ENCODE results near the gene NKRF.

Gene NKRF

DNA sequence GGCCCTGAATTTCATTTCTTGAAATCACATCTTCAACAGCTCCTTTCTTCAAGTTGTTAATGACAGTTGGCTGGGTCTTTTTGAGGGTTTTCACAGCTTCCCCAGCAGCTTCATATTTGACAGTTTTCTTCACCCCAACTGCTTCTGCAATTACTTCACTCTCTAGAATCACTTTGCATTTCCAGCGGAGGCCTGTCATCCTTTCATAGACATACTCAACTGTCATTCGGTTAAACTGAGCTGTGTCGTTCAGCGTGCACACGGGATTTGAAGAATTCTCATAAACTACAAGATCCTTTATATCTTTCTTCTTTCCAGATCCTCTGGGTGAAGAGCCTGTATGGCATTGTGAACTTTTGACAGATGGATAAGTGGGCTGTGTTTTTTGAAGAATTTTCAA, 16.4 kb downstream of the NKRF start:
- TF ChIP-seq, protein P1, sequence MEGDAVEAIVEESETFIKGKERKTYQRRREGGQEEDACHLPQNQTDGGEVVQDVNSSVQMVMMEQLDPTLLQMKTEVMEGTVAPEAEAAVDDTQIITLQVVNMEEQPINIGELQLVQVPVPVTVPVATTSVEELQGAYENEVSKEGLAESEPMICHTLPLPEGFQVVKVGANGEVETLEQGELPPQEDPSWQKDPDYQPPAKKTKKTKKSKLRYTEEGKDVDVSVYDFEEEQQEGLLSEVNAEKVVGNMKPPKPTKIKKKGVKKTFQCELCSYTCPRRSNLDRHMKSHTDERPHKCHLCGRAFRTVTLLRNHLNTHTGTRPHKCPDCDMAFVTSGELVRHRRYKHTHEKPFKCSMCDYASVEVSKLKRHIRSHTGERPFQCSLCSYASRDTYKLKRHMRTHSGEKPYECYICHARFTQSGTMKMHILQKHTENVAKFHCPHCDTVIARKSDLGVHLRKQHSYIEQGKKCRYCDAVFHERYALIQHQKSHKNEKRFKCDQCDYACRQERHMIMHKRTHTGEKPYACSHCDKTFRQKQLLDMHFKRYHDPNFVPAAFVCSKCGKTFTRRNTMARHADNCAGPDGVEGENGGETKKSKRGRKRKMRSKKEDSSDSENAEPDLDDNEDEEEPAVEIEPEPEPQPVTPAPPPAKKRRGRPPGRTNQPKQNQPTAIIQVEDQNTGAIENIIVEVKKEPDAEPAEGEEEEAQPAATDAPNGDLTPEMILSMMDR (conservative IDR thresholded peaks at IDR 0.05; ENCODE audit: low read depth, low read length): no peak
- no peak for DNase-seq (ENCODE audit: low read depth)
- H3K4me3 ChIP-seq (ENCODE audit: low read depth, low read length): no peak overlapping the region

DNA sequence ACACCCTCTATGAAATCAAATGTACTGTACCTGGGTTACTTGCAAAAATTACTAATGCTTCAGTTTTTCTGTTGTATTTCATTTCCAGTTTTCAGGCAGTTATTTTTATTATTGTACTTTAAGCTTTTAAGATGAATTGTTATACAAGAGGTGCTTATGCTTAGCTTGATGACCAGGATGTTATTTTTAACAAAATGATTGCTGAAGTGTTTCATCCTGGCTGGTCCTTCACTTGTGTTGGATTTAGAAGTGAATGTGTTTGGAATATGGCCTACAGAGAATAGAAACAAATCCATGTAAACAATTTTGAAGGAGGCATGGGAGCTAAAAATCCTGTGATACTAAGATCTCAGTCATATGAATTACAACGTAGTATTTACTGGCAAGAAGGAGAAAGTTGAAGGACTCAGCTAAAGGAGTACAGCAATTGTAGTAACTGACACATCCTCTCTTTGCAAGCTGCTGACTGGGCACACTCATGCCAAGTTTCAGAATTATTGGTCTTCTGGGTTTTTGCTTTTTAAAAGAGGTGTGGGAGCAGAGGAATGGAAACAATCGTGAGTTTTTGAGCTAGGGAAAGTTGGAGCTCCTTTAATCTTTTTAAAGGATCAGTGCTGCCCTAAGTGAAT, 22.7 kb downstream of the NKRF start:
- TF ChIP-seq, protein P1 (conservative IDR thresholded peaks at IDR 0.05; ENCODE audit: low read depth, low read length): no peak
- no peak for DNase-seq (ENCODE audit: low read depth)
- no peak overlapping the region for H3K4me3 ChIP-seq (ENCODE audit: low read depth, low read length)

DNA sequence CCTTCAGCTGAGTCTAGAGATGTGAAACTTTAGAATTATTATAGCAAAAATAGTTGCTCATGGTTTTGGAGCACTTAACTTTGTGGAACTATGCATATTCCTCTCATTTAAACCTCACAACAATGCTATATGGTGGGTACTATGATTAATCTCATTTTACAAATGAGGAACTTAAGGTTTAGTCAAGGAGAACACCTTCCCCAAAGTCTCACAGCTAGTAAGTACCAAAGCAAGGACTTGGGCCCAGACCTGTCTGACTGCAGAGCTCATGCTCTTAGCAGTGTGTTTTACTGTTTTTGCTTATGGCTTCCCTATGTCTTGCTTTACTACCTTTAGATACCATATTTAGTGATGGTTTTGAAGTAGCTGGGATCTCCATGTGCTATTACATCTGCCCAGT, 26.8 kb downstream of the NKRF start:
- no peak overlapping the region for H3K4me3 ChIP-seq (ENCODE audit: low read depth, low read length)
- DNase-seq (ENCODE audit: low read depth): no peak

DNA sequence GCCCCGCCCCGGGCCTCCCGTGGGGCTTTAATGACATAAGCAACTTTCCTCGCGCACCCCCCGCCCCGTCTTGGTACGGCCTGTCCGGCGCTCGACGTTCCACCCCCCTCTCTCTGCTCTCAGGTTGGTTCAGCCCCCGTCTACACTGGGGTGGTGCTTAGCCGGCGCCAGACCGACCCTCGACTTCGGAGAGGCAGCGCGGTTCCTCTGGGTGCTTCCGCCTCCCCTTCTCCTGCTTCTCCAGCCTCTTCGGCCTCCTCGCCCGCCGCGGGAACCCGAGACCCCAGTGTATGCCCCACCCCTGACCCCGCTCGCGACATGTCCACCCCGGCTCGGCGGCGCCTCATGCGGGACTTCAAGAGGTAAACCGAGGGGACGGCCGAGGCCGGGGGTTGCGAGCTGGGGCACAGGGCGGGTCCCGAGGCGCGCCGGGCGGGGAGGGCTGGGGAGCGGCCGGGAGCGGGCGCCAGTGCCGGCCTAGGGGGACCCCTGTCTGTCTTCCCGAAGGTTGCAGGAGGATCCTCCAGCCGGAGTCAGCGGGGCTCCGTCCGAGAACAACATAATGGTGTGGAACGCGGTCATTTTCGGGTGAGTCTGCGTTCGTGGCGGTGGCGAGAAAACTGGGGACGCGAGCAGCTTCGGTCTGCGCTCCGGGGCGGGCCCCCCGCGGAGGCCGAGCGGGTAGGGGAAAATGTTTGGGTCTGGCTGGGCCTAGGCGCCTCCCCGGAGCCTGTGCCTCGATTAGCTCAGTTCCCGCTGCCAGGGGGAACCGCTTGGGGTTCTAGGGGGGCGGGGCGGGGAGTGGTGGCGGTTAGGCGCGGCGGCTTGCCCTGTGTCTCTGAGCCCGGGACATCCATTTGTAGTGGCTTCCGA, 31.6 kb downstream of the NKRF start, which contains the start of gene UBE2A:
UBE2A (plus strand) TSS at position 170 of the 873 bp plus-strand sequence; CDS start at position 319, 149 bp downstream.
- peak within 1 kb of the TSS; percentile 74 for H3K4me3 ChIP-seq (ENCODE audit: low read depth, low read length)
- peak; percentile 95 for DNase-seq (ENCODE audit: low read depth)
- TF ChIP-seq, protein P1 (conservative IDR thresholded peaks at IDR 0.05; ENCODE audit: low read depth, low read length): peak; percentile 46

More for the DNA sequence above, 26.8 kb downstream of the NKRF start:
- TF ChIP-seq, protein P1 (conservative IDR thresholded peaks at IDR 0.05; ENCODE audit: low read depth, low read length): no peak

DNA sequence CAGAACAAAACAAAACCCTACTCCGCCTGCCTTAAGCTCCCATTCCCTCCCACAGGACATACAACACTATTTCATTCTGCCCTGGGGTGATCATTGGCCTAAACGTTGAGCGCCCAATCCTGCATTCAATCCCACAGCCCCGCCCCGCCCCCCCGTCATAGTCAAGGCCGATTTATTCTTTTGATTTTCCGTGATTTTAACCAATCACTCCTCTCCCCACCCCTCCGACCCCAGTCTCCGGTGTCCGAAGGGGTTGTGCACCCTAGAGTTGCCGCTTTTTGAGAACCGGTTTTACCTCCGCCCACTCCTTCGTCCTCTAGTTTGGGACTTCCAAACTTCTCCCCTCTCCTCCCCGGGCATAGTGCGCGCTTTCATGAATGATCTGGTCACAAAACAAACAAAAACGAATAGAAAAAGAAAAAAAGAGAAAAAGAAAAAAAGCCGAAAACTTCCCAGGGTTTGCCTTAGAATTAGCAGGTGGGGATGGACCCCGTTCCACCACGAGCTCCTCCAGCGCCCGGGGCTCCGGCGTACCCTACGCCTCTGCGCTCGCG, 32.3 kb downstream of the NKRF start:
- H3K4me3 ChIP-seq (ENCODE audit: low read depth, low read length): peak overlapping the region; percentile 74
- peak; percentile 64 for DNase-seq (ENCODE audit: low read depth)
- TF ChIP-seq, protein P1 (conservative IDR thresholded peaks at IDR 0.05; ENCODE audit: low read depth, low read length): no peak

DNA sequence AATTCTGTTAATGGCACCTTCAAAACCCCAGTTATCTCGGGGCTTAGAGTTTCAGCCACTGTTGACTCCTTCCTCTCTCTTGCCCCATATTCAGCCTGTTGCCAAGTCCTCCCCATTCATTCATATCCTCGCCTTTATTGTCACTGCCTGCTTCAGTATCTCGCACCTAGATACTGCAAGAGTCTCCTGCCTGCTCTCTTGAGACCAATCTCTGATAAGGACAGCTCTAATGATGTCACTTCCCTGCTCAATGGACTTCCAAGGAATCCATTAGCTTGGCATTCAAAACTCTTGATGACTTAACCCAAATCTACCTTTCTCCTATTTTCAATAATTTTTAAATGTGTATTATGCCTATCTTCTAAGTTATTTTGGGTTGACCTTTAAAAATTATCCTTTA, 33.0 kb downstream of the NKRF start:
- H3K4me3 ChIP-seq (ENCODE audit: low read depth, low read length): peak overlapping the region; percentile 74
- no peak for DNase-seq (ENCODE audit: low read depth)
- TF ChIP-seq, protein P1 (conservative IDR thresholded peaks at IDR 0.05; ENCODE audit: low read depth, low read length): no peak
